ENCODE results near the gene UBXN7. TPM values are rescaled to one million over a fixed set of nuclear protein-coding genes. Genes with fewer than 3 reads are reported as not detected.
"Not testable (repeated sequence)": the region's sequence is repeated elsewhere in the genome, so short reads cannot be mapped to it uniquely, and the experiment has no call there.

The UBXN7 gene
- total RNA-seq (2014; rRNA removed; shearing (Covaris generic)): 9.3 and 14.7 TPM in 2 replicates
- polyA plus RNA-seq (2015; cell fraction: cytosol; rRNA removed): 12.3 and 14.9 TPM in 2 replicates
- polyA plus RNA-seq (2015; cell fraction: nucleus; rRNA removed): 17.5 and 20.3 TPM in 2 replicates

- peak; percentile 93 for DNase-seq (ENCODE audit: low read depth)
Observed at GRCh38 chr3:196432137-196432879, at the start of gene UBXN7. TSS of gene UBXN7 (minus strand) at chr3:196432427. CDS start at chr3:196432399, 28 bp downstream.

- no peak for DNase-seq (ENCODE audit: low read depth)
Observed at GRCh38 chr3:196477678-196478077, 45.5 kb upstream of the UBXN7 start.

- DNase-seq (ENCODE audit: low read depth): no peak
Observed at GRCh38 chr3:196472286-196472685, 40.1 kb upstream of the UBXN7 start.

GRCh38 chr3:196471551-196471950 is 39.3 kb upstream of the UBXN7 start:
- peak; percentile 20 for DNase-seq (ENCODE audit: low read depth)

- not testable (repeated sequence) for DNase-seq (ENCODE audit: low read depth)
Observed at GRCh38 chr3:196470182-196470581, 38.0 kb upstream of the UBXN7 start.

GRCh38 chr3:196463804-196464203 is 31.6 kb upstream of the UBXN7 start:
- no peak for DNase-seq (ENCODE audit: low read depth)

- DNase-seq (ENCODE audit: low read depth): no peak
Observed at GRCh38 chr3:196463478-196463756, 31.2 kb upstream of the UBXN7 start.

GRCh38 chr3:196462680-196463477 is 30.7 kb upstream of the UBXN7 start:
- not testable (repeated sequence) for DNase-seq (ENCODE audit: low read depth)

GRCh38 chr3:196458063-196458462 is 25.8 kb upstream of the UBXN7 start:
- DNase-seq (ENCODE audit: low read depth): no peak

- DNase-seq (ENCODE audit: low read depth): not testable (repeated sequence)
Observed at GRCh38 chr3:196457470-196457869, 25.2 kb upstream of the UBXN7 start.

- DNase-seq (ENCODE audit: low read depth): no peak
Observed at GRCh38 chr3:196454935-196455334, 22.7 kb upstream of the UBXN7 start.

- peak; percentile 38 for DNase-seq (ENCODE audit: low read depth)
Observed at GRCh38 chr3:196445391-196445790, 13.2 kb upstream of the UBXN7 start.

- no peak for DNase-seq (ENCODE audit: low read depth)
Observed at GRCh38 chr3:196444500-196444894, 12.3 kb upstream of the UBXN7 start.

GRCh38 chr3:196440696-196441095 is 8.5 kb upstream of the UBXN7 start:
- no peak for DNase-seq (ENCODE audit: low read depth)

- DNase-seq (ENCODE audit: low read depth): no peak
Observed at GRCh38 chr3:196440041-196440537, 7.9 kb upstream of the UBXN7 start.

GRCh38 chr3:196431181-196432136 is 768 bp downstream of the UBXN7 start:
- peak; percentile 66 for DNase-seq (ENCODE audit: low read depth)

GRCh38 chr3:196428041-196428440 is 4.2 kb downstream of the UBXN7 start:
- DNase-seq (ENCODE audit: low read depth): no peak

- DNase-seq (ENCODE audit: low read depth): not testable (repeated sequence)
Observed at GRCh38 chr3:196424421-196424820, 7.8 kb downstream of the UBXN7 start.

GRCh38 chr3:196423044-196423781 is 9.0 kb downstream of the UBXN7 start:
- DNase-seq (ENCODE audit: low read depth): no peak

GRCh38 chr3:196421668-196422067 is 10.6 kb downstream of the UBXN7 start:
- not testable (repeated sequence) for DNase-seq (ENCODE audit: low read depth)
